ENCODE data around the gene ANKRD12. TPM values are rescaled to one million over a fixed set of nuclear protein-coding genes. Genes with fewer than 3 reads are reported as not detected.

Gene ANKRD12
- total RNA-seq, 1 donor from 2014 or later = 125 TPM

DNA sequence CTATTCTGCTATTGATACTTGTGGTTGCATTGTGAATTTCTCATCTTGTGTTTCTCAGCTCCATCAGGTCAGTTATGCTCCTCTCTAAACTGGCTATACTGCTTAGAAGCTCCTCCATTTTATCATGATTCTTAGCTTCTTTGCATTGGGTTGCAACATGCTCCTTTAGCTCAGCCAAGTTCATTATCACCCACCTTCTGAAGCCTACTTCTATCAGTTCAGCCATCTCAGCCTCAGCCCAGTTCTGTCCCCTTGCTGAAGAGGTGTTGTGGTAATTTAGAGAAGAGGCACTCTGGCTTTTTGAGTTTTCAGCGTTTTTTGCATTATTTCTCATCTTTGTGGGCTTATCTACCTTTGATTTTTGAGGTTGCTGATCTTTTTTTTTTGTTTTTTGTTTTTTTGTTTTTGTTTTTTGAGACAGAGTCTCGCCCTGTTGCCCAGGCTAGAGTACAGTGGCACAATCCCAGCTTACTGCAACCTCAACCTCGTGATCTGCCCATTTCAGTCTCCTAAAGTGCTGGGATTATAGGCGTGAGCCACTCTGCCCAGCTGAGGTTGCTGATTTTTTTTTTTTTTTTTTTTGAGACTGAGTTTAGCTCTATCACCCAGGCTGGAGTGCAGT is 36.0 kb downstream of the ANKRD12 start:
- H3K27ac Mint-ChIP-seq = no peak overlapping the region
- ChIA-PET CTCF (no interaction called here), POLR2A (interaction anchor here (0.5 kb wide), 1 partner anchor 58 kb away, joined by 3 read pairs; no protein-coding TSS in a partner anchor)
- TF ChIP-seq, protein P1, sequence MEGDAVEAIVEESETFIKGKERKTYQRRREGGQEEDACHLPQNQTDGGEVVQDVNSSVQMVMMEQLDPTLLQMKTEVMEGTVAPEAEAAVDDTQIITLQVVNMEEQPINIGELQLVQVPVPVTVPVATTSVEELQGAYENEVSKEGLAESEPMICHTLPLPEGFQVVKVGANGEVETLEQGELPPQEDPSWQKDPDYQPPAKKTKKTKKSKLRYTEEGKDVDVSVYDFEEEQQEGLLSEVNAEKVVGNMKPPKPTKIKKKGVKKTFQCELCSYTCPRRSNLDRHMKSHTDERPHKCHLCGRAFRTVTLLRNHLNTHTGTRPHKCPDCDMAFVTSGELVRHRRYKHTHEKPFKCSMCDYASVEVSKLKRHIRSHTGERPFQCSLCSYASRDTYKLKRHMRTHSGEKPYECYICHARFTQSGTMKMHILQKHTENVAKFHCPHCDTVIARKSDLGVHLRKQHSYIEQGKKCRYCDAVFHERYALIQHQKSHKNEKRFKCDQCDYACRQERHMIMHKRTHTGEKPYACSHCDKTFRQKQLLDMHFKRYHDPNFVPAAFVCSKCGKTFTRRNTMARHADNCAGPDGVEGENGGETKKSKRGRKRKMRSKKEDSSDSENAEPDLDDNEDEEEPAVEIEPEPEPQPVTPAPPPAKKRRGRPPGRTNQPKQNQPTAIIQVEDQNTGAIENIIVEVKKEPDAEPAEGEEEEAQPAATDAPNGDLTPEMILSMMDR (IDR thresholded peaks at IDR 0.05) = no peak
- H3K4me3 Mint-ChIP-seq = no peak overlapping the region
- DNase-seq (no peak), ATAC-seq (ENCODE audit: low read depth) (no peak)
- peaks cover 87% of the 10 kb centered on the region for H3K4me1 Mint-ChIP-seq
- H3K36me3 Mint-ChIP-seq (ENCODE audit: low read depth) = peaks cover 43% of the 10 kb centered on the region
- H3K27me3 Mint-ChIP-seq = no peaks in the 10 kb centered on the region
- H3K9me3 Mint-ChIP-seq = peaks cover 3% of the 10 kb centered on the region
- intact Hi-C loops (cut with micrococcal nuclease) = no loop called here

GRCh38 chr18:9173770-9174233 is 37.2 kb downstream of the ANKRD12 start:
- intact Hi-C loops (cut with micrococcal nuclease) = no loop called here
- TF ChIP-seq, protein P1 (IDR thresholded peaks at IDR 0.05) = no peak
- no peak for DNase-seq
- Mint-ChIP-seq H3K27ac (no peak overlapping the region), H3K4me1 (peaks cover 83% of the 10 kb centered on the region), H3K9me3 (peaks cover 3% of the 10 kb centered on the region), H3K4me3 (no peak overlapping the region), H3K27me3 (no peaks in the 10 kb centered on the region), H3K36me3 (ENCODE audit: low read depth) (peaks cover 47% of the 10 kb centered on the region)
- CTCF ChIA-PET = no interaction called here
- no peak for ATAC-seq (ENCODE audit: low read depth)
- POLR2A ChIA-PET = no interaction called here

GRCh38 chr18:9174302-9174701 is 37.7 kb downstream of the ANKRD12 start:
- ChIA-PET POLR2A (no interaction called here), CTCF (no interaction called here)
- Mint-ChIP-seq H3K4me1 (peaks cover 81% of the 10 kb centered on the region), H3K9me3 (peaks cover 3% of the 10 kb centered on the region), H3K4me3 (no peak overlapping the region), H3K36me3 (ENCODE audit: low read depth) (peaks cover 44% of the 10 kb centered on the region), H3K27me3 (no peaks in the 10 kb centered on the region), H3K27ac (no peak overlapping the region)
- DNase-seq = no peak
- ATAC-seq (ENCODE audit: low read depth) = no peak
- TF ChIP-seq, protein P1 (IDR thresholded peaks at IDR 0.05) = no peak
- intact Hi-C loops (cut with micrococcal nuclease) = no loop called here

DNA sequence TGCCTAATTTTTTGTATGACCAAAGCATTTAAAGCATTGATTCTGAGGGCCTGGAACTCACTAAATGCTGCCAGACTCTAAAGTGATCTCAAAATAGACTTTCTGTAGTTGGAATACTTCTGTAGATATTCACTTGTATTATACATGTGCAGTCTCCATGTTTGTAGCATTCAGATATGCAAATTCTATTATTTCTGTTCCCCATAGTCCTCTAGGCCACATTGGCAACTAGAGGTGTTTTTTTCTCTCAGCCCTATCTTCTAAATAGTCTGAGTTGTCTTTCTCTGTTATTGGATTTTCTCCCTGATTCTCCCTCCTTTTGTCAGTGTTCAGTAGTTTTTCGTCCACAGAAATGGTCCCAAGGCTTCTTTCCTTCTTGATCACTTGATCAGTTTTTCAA is 38.5 kb downstream of the ANKRD12 start:
- intact Hi-C loops (cut with micrococcal nuclease) = no loop called here
- Mint-ChIP-seq H3K9me3 (peaks cover 3% of the 10 kb centered on the region), H3K27me3 (no peaks in the 10 kb centered on the region), H3K36me3 (ENCODE audit: low read depth) (peaks cover 45% of the 10 kb centered on the region), H3K4me1 (peaks cover 80% of the 10 kb centered on the region), H3K4me3 (peak overlapping the region; percentile 38), H3K27ac (peak overlapping the region; percentile 70)
- TF ChIP-seq, protein P1 (IDR thresholded peaks at IDR 0.05) = no peak
- ATAC-seq (ENCODE audit: low read depth) = no peak
- ChIA-PET CTCF (no interaction called here), POLR2A (no interaction called here)
- no peak for DNase-seq

DNA sequence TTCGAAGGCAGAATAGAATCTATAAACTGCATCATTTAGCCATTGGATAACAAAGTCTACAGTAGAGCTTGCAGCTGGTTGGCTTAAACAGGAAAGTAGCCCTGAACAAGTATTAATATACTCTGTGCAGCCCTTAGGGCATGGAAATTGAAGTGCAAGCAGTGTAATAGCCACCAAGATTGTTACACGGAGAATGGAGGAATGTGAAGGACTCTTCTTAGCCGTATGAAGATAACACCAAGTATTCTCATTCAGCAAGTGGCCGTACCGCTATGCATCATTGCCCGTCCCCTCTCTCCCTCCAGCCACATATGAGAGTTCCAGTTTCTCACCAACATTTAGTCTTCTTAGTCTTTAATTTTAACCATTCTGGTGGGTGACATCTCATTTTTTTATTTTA is 40.5 kb downstream of the ANKRD12 start:
- CTCF ChIA-PET = interaction anchor here (1.6 kb wide), 1 partner anchor 29 kb away, joined by 4 read pairs; no protein-coding TSS in a partner anchor
- peaks cover 81% of the 10 kb centered on the region for H3K4me1 Mint-ChIP-seq
- no peak for ATAC-seq (ENCODE audit: low read depth)
- H3K4me3 Mint-ChIP-seq = no peak overlapping the region
- no peaks in the 10 kb centered on the region for H3K9me3 Mint-ChIP-seq
- POLR2A ChIA-PET = no interaction called here
- TF ChIP-seq, protein P1 (IDR thresholded peaks at IDR 0.05) = no peak
- no peaks in the 10 kb centered on the region for H3K27me3 Mint-ChIP-seq
- no peak for DNase-seq
- no peak overlapping the region for H3K27ac Mint-ChIP-seq
- intact Hi-C loops (cut with micrococcal nuclease) = no loop called here
- H3K36me3 Mint-ChIP-seq (ENCODE audit: low read depth) = peaks cover 39% of the 10 kb centered on the region

Measured in activated B cell treated with CpG ODN at 0.5 μM for 24 hours (primary cell).